HepG2 (cell line): Measurements from ENCODE around the gene LCTL. TPM values are rescaled to one million over a fixed set of nuclear protein-coding genes. Genes with fewer than 3 reads are reported as not detected.

Experiments used
- ATAC-seq: fragments of 200-7000 bp; cut with Tn5 transposase; 3 replicates; pipeline ENCODE4 v1.9.1; 2020; ENCODE audit warnings: mild to moderate bottlenecking, moderate library complexity
- BruUV-seq: library from RNA; stranded (reverse); fragments of 400-500 nt; replicated peaks from 2 replicates; lab custom pipeline; 2021; lab: Mats Ljungman, UMichigan
- CTCF ChIA-PET: fragments of 300-600 bp; formaldehyde crosslinking; extraction: SDS; loops from one replicate; lab custom pipeline; 2021; ENCODE audit warnings: low total read pairs, inconsistent platforms, low intra/inter-chr PET ratio; lab: Yijun Ruan, JAX
- POLR2A ChIA-PET: fragments of 350-600 bp; sonication (Branson Sonifier 250); formaldehyde crosslinking; loops from one replicate; lab custom pipeline; 2020; ENCODE audit warnings: antibody characterized with exemption, inconsistent platforms; lab: Yijun Ruan, JAX
- DNase-seq: peaks from one replicate; pipeline ENCODE4 v3.0.0-alpha.2; 2015; ENCODE audit warnings: low spot score
- FAIRE-seq: peaks from 3 replicates; lab custom pipeline; 2011; peaks lifted over from hg19 to GRCh38; lab: Jason Lieb, UNC
- H2AFZ ChIP-seq: one replicate; pipeline ENCODE4 v1.6.1; 2011; ENCODE audit warnings: low read length, inconsistent platforms
- H3K27ac ChIP-seq: fragments of 300-600 bp; 3 replicates; pipeline ENCODE4 v1.8.0; 2011; ENCODE audit warnings: mixed run types, mild to moderate bottlenecking, mixed read lengths, low read length, inconsistent platforms; ENCODE audit not compliant: insufficient read depth; ENCODE audit errors: extremely low read length
- H3K27me3 ChIP-seq, 2 experiments: fragments of 200-600 bp in 1 of 2; 2 replicates in 1 of 2; 3 replicates in 1 of 2; pipeline versions ENCODE4 v1.6.0 to v1.8.0; 2011; ENCODE audit warnings: low read length in 2 of 2, mild to moderate bottlenecking in 2 of 2, moderate library complexity in 2 of 2, inconsistent platforms in 1 of 2; ENCODE audit not compliant: insufficient read depth in 2 of 2, control insufficient read depth in 1 of 2
- H3K36me3 ChIP-seq, 2 experiments: fragments of 200-600 bp in 1 of 2; replicated peaks in 1 of 2; 2 replicates in 1 of 2; 3 replicates in 1 of 2; pipeline versions ENCODE4 v1.5.1 to v1.8.0; 2011; ENCODE audit warnings: low read length in 2 of 2, inconsistent platforms in 1 of 2; ENCODE audit not compliant: insufficient read depth in 2 of 2, control insufficient read depth in 1 of 2
- H3K4me1 ChIP-seq: 2 replicates; pipeline ENCODE4 v1.5.1; 2012; ENCODE audit warnings: low read length, inconsistent platforms; ENCODE audit not compliant: insufficient read depth
- H3K4me2 ChIP-seq: 2 replicates; pipeline ENCODE4 v1.6.0; 2011; ENCODE audit warnings: low read depth, low read length, inconsistent platforms
- H3K4me3 ChIP-seq, 3 experiments: fragments of 200-600 bp in 1 of 3; sonication (generic), shearing (Covaris generic) in 1 of 3; replicated peaks in 1 of 3; 2 replicates each; pipeline ENCODE4 v1.5.1; 2011 to 2016; ENCODE audit warnings: low read length in 3 of 3, inconsistent platforms in 2 of 3, low read depth in 2 of 3, mild to moderate bottlenecking in 2 of 3, control low read depth in 1 of 3, mixed read lengths in 1 of 3; ENCODE audit not compliant: insufficient read depth in 1 of 3
- H3K79me2 ChIP-seq: one replicate; pipeline ENCODE4 v1.6.1; 2011; ENCODE audit warnings: low read length, inconsistent platforms; ENCODE audit not compliant: insufficient read depth
- H3K9ac ChIP-seq: 2 replicates; pipeline ENCODE4 v1.6.0; 2011; ENCODE audit warnings: mild to moderate bottlenecking, low read depth, low read length, inconsistent platforms; ENCODE audit not compliant: insufficient read depth
- H3K9me3 ChIP-seq: 2 replicates; pipeline ENCODE4 v1.5.1; 2012; ENCODE audit warnings: mild to moderate bottlenecking, low read length
- H4K20me1 ChIP-seq: 2 replicates; pipeline ENCODE4 v1.6.0; 2011; ENCODE audit warnings: inconsistent platforms, mild to moderate bottlenecking, low read length, moderate library complexity; ENCODE audit not compliant: insufficient read depth
- ARNT2 ChIP-seq: sonication (generic); formaldehyde crosslinking; IDR thresholded peaks from 2 replicates; pipeline ENCODE4 v1.8.0; 2022; ENCODE audit warnings: mild to moderate bottlenecking, low read depth, missing genetic modification reagents, moderate library complexity
- ATF7 ChIP-seq, 2 experiments: fragments of 450-650 bp in 1 of 2; sonication (generic) in 1 of 2; formaldehyde crosslinking in 1 of 2; IDR thresholded peaks; 2 replicates each; pipeline versions ENCODE4 v1.4.0 to v1.6.1; 2016 to 2020; ENCODE audit warnings: antibody characterized with exemption in 1 of 2, mild to moderate bottlenecking in 1 of 2, missing genetic modification reagents in 1 of 2
- ATM ChIP-seq: fragments of 450-650 bp; IDR thresholded peaks from 2 replicates; pipeline ENCODE4 v1.7.1; 2017; ENCODE audit warnings: mild to moderate bottlenecking, borderline replicate concordance
- CREBL2 ChIP-seq: sonication (generic); formaldehyde crosslinking; IDR thresholded peaks from 2 replicates; pipeline ENCODE4 v1.8.1; 2023; ENCODE audit warnings: missing genetic modification reagents, mild to moderate bottlenecking, borderline replicate concordance
- MNT ChIP-seq: fragments of 450-650 bp; IDR thresholded peaks from 2 replicates; pipeline ENCODE4 v1.6.1; 2016
- MZF1 ChIP-seq: sonication (generic); formaldehyde crosslinking; IDR thresholded peaks from 2 replicates; pipeline ENCODE4 v1.8.1; 2023; ENCODE audit warnings: mild to moderate bottlenecking, missing genetic modification reagents, borderline replicate concordance
- STAT5B ChIP-seq: sonication (generic); formaldehyde crosslinking; IDR thresholded peaks from 2 replicates; pipeline ENCODE4 v1.4.0; 2020; ENCODE audit warnings: missing genetic modification reagents
- USF2 ChIP-seq, 2 experiments: sonication (generic) in 1 of 2; formaldehyde crosslinking in 1 of 2; IDR thresholded peaks; 2 replicates each; pipeline versions ENCODE4 v1.5.1 to v1.6.1; 2011 to 2020; ENCODE audit warnings: borderline replicate concordance in 1 of 2, low read depth in 1 of 2, low read length in 1 of 2, mild to moderate bottlenecking in 1 of 2, missing genetic modification reagents in 1 of 2, moderate library complexity in 1 of 2
- ZSCAN21 ChIP-seq: sonication (generic); formaldehyde crosslinking; IDR thresholded peaks from 2 replicates; pipeline ENCODE4 v1.8.0; 2022; ENCODE audit warnings: mild to moderate bottlenecking, missing genetic modification reagents, moderate library complexity, borderline replicate concordance
- WGBS: methylation state at CpG from one replicate; pipeline ENCODE4 v1.1.6; 2017; ENCODE audit warnings: low lambda C conversion rate; 5-methylcytosine and 5-hydroxymethylcytosine counted together
- in situ Hi-C: cut with HindIII; loops from 2 replicates; pipeline ENCODE4 v1.10.0; 2017; ENCODE audit warnings: low pct_unique_long_range_greater_than_20kb; ENCODE audit not compliant: extremely low pct_ligation_motif_present
- intact Hi-C: fragments of 100-400 bp; cut with micrococcal nuclease; formaldehyde crosslinking; loops from one replicate; pipeline ENCODE4 v1.10.0; 2022; ENCODE audit not compliant: unreplicated experiment
- polyA plus RNA-seq, 8 experiments: library from polyadenylated mRNA; depleted of rRNA in 3 of 8; stranded (reverse) in 7 of 8; unstranded in 1 of 8; fragments of >200 nt; fragmentation: Illumina TruSeq in 4 of 8; extraction: Trizol in 4 of 8; gene quantifications; 2 replicates each; pipeline versions ENCODE4 v1.2.1 to v1.2.3, GENCODE V29; 2011 to 2016; ENCODE audit warnings: low read depth in 4 of 8, missing spikeins in 1 of 8, mixed read lengths in 1 of 8; ENCODE audit not compliant: insufficient read depth in 1 of 8
- total RNA-seq, 5 experiments: library from RNA; depleted of rRNA; stranded (reverse); fragments of >200 nt; fragmentation: Illumina TruSeq; extraction: Trizol; gene quantifications; 2 replicates each; pipeline ENCODE4 v1.2.3, GENCODE V29; 2016; ENCODE audit warnings: low read depth in 1 of 5
- TF ChIP-seq, protein P1 (sequence below): sonication (generic); formaldehyde crosslinking; IDR thresholded peaks from 2 replicates; pipeline ENCODE4 v1.4.0; 2020; ENCODE audit warnings: missing genetic modification reagents

Gene LCTL
- total and polyA plus RNA-seq, 2 of the 13 experiments (the other 11 are each of a cell fraction or from before 2014, with no cell fraction given) = 0.96 to 1.4 TPM

DNA sequence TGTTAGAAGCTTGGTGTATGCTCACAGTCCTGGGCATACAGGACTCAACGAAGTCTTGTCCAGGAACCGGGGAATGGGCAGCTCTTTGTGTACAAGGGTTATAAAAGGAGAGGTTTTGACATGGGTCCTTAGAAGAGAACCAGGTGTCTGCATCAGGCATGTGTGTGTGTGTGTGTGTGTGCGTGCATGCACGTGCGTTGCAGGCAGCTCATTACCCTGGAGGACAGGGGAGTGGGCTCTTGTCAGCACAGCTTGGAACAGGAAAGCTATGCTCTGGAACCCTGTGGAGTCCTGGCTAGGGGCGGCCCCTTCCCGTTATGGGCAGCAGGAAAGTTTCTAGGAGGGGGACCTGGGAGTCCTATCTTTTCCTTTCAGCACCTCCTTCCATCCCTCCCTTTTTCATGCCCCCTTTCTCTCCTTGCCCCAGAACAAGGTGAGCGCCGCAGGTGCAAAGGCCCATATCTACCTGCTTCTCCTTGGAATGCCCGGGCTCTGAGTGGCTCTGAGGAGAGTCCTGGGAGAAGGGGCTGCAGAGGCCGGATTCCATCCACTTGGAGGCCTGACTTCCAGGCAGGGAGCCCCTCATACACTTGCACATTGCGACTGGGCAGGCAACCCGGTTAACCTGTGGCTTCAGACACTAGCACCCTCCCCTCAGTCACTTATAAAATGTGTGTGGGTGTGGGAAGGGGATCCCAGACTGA is 33.9 kb upstream of the LCTL start:
- H3K9ac ChIP-seq = no peak overlapping the region
- TF ChIP-seq MNT (0 out of 2 replicates have a peak, but pooled peaks have one; percentile 28), ATF7 (IDR thresholded peaks at IDR 0.05) (no peak), ATF7 (CRISPR knock-in tag; IDR thresholded peaks at IDR 0.05) (no peak)
- no TSS peak for BruUV-seq
- intact Hi-C loops (loop anchor here (5.0 kb wide), 1 partner anchor 173 kb away; no protein-coding TSS in a partner anchor), in situ Hi-C loops (loop anchor here (5.0 kb wide), 1 partner anchor 248 kb away; no protein-coding TSS in a partner anchor)
- WGBS = 60% methylated on average over 10 of the region's 13 CpGs
- H3K27me3 ChIP-seq = no peaks in the 10 kb centered on the region; a peak in 1 of 5 replicates
- no peak overlapping the region for H2AFZ ChIP-seq
- H3K9me3 ChIP-seq = no peaks in the 10 kb centered on the region
- H3K36me3 ChIP-seq = no peaks in the 10 kb centered on the region; a peak in 1 of 5 replicates
- H3K4me3 ChIP-seq = no peak overlapping the region
- DNase-seq (no peak), ATAC-seq (no peak), FAIRE-seq (no peak)
- H3K4me2 ChIP-seq = no peak overlapping the region
- H3K27ac ChIP-seq = no peak overlapping the region
- ChIA-PET CTCF (no interaction called here), POLR2A (no interaction called here)
- 0 out of 2 replicates have a peak, but pooled peaks cover 3% of the 10 kb centered on the region for H4K20me1 ChIP-seq
- no peaks in the 10 kb centered on the region for H3K4me1 ChIP-seq
- no peaks in the 10 kb centered on the region for H3K79me2 ChIP-seq

- CTCF ChIA-PET = no interaction called here
- ATAC-seq (no peak), FAIRE-seq (no peak), DNase-seq (no peak)
- no peak overlapping the region for H3K4me3 ChIP-seq
- H2AFZ ChIP-seq = no peak overlapping the region
- no TSS peak for BruUV-seq
- in situ Hi-C loops (no loop called here), intact Hi-C loops (no loop called here)
- no peaks in the 10 kb centered on the region for H3K9me3 ChIP-seq
- 74% methylated on average over 11 of the region's 14 CpGs for WGBS
- 0 out of 2 replicates have a peak, but pooled peaks cover under 1% of the 10 kb centered on the region for H4K20me1 ChIP-seq
- POLR2A ChIA-PET = no interaction called here
- no peaks in the 10 kb centered on the region; a peak in 2 of 5 replicates for H3K27me3 ChIP-seq
- H3K27ac ChIP-seq = no peak overlapping the region
- no peaks in the 10 kb centered on the region for H3K79me2 ChIP-seq
- no peaks in the 10 kb centered on the region for H3K4me1 ChIP-seq
- no peak overlapping the region for H3K9ac ChIP-seq
- no peak overlapping the region for H3K4me2 ChIP-seq
- no peaks in the 10 kb centered on the region; a peak in 1 of 5 replicates for H3K36me3 ChIP-seq
- TF ChIP-seq MZF1 = no peak
- TF ChIP-seq ZSCAN21 (CRISPR knock-in tag) = no peak
- TF ChIP-seq ARNT2 (CRISPR knock-in tag) = no peak
- TF ChIP-seq CREBL2 (CRISPR knock-in tag) = no peak
- no peak for TF ChIP-seq ATM
- no peak for TF ChIP-seq STAT5B
- TF ChIP-seq, protein P1, sequence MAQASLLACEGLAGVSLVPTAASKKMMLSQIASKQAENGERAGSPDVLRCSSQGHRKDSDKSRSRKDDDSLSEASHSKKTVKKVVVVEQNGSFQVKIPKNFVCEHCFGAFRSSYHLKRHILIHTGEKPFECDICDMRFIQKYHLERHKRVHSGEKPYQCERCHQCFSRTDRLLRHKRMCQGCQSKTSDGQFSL (CRISPR knock-in tag) = no peak
- TF ChIP-seq USF2 (IDR thresholded peaks at IDR 0.05; ENCODE audit: low read depth, low read length) = no peak
- no peak for TF ChIP-seq USF2 (CRISPR knock-in tag; IDR thresholded peaks at IDR 0.05; ENCODE audit: borderline replicate concordance)
Measured at GRCh38 chr15:66598095-66598815, 32.5 kb upstream of the LCTL start.
